Ammon's horn (tissue), 1 donor: ENCODE results near the gene CYP4F2.
"Not testable (repeated sequence)": the region's sequence is repeated elsewhere in the genome, so short reads cannot be mapped to it uniquely, and the experiment has no call there.

Source experiments
- DNase-seq: peaks from one replicate; pipeline ENCODE4 v3.0.0-alpha.2; 2016; ENCODE audit warnings: low spot score

The CYP4F2 gene

DNA sequence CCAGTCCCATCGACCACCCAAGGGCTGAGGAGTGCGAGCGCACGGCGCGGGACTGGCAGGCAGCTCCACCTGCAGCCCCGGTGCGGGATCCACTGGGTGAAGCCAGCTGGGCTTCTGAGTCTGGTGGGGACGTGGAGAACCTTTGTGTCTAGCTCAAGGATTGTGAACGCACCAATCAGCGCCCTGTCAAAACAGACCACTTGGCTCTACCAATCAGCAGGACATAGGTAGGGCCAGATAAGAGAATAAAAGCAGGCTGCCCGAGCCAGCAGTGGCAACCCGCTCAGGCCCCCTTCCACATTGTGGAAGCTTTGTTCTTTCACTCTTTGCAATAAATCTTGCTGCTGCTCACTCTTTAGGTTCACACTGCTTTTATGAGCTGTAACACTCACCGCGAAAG is 2.2 kb upstream of the CYP4F2 start:
- DNase-seq, result not testable (repeated sequence)

DNA sequence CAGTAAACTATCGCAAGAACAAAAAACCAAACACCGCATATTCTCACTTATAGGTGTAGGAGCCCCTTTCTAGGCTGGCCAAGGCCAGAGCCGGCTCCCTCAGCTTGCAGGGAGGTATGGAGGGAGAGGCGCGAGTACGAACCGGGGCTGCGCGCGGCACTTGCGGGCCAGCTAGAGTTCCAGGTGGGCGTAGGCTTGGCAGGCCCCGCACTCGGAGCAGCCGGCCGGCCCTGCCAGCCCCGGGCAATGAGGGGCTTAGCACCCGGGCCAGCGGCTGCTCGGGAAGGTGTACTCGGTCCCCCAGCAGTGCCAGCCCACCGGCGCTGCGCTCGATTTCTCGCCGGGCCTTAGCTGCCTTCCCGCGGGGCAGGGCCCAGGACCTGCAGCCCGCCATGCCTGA is 1.7 kb upstream of the CYP4F2 start:
- DNase-seq, result not testable (repeated sequence)

DNA sequence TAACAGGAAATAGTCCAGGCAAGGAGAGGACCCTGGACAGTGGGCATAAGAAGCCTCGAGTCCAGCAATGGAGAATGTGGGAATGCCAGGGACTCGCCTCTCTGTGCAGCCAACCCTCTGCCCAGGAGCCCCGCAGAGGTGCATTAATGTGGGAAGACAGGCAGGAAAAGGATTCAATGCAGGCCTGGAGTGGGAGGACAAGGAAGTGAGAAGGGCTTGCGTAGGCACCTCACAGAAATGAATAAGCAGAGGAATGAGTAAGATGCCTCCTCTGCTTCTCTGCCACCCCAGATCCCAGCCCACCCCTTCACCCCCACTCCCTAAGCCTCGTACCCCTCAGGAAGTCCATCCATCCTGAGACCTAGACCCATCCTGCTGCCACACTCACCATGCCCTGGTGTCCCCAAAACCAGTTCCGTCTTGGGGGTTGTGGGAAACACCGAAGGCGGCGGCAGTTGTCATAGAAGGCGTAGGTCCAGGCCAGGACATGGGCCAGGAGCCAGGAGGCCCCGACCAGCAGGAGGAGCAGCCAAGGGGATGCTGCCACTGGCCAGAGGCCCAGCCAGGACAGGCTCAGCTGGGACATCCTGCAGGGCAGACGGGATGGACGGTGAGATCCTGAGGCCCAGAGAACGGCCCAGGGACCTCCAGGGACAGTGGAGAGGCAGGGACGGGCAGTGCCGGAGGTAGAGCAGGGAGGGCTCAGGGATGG is 692 bp downstream of the CYP4F2 start:
- no peak for DNase-seq

DNA sequence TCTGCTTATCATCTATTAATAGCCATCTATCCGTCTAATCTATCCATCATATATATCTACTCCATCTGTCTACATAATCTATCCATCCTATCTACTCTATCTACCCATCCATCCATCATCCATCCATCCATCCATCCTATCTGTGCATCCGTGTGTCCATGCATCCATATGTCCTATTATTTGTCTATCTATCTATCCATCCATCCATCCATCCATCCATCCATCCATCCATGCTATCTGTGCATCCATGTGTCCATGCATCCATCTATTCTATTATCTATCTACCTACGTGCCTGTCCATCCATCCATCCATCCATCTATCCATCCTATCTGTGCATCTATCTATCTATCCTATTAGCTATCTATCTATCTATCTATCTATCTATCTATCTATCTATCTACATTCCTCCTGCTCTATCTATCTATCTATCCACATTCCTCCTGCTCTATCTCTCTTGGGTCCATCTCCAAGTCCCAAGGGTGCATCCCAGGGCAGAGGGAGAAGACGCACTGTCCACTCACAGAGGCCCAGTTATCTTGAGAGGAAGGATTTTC is 1.9 kb downstream of the CYP4F2 start:
- no peak for DNase-seq

DNA sequence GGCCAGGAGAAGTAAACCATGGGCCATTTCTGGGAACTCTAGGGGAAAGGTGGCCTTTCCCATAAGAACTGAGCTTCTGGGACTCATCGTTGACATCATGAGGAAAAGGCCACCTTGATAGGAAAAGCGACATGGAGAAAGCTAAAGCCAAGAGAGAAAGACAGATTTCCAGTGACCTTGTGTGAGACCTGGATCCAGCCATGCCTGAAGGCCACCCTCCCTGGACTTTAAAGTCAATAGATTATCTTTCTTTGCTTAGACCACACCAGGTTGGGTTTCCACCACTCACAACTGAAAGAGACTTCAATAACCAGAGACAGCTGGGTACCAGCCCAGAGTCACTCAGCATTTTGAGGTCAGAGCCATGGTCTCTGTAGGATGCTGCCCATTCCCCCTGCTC is 3.5 kb downstream of the CYP4F2 start:
- DNase-seq, result no peak

DNA sequence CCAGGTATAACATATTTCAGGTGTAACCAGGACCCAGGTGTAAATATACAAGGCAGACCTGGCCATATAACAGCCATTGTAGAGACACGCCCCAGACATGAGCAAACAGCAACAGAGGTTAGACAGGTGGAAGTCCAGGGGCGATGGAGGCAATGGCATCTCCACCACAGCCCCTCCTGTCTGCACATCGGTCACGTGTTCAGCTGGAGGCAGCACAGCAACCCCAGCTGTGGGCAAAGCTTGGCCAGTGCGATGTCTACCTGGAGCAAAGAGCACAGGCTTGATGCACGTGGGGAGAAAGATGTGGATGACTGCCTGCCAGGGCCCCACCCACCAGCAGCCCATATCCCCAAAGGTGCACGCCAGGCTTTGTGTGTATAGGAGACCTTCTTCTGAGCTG is 4.4 kb downstream of the CYP4F2 start:
- DNase-seq, result no peak

DNA sequence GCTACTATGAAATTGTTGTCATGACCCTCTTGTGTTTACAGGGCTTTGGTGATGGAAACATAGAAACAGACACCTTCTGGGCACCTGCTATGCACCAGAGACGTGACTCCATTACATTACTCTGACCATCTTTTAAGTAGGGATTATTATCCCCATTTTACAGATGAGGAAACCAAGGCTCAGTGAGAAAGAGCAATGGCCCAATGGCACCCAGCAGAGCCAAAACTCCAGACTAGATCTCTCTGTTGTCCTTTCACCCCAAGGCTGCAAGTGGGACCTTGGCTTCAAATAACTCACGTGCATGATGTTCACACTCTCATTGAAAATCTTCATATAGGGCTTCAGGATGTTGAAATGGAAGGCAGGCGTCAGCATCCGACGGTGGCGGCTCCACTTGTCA is 5.9 kb downstream of the CYP4F2 start:
- no peak for DNase-seq

DNA sequence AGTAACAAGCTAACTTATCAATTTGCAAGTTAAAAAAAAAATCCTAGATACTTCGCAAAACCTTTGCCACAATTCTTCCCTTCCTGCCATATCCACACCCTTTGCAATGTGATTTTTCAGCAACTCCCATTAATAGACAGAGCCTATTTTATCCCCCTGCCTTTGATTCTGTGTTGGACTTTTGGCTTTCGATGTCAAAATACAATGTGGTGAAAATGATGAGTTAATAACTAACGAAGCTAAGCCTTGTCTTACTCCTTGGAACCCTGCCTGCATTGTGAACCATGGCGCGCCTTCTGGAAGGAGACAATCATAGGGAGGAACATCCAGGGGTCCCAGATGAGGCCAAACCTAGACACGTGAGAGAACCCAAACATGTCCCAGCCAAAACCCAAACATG is 6.4 kb downstream of the CYP4F2 start:
- DNase-seq, result no peak

DNA sequence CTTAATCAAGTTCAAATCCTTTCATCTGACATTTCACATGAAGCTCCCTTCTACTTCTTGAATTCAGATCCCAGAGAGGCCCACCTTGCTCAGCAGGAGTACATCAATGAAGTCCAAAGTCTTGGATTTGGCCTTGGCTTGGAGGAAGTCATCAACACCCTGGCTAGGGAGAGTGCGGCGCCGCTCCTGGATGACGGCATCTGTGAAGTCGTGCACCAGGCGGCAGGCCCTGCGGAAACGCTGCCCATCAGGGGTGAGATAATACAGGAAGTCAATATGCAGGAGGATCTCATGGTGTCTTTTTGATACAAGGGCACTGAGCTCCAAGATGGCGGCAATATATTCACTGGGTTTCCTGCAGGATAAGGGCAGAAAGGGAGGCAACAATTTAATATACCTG is 8.5 kb downstream of the CYP4F2 start:
- not testable (repeated sequence) for DNase-seq

DNA sequence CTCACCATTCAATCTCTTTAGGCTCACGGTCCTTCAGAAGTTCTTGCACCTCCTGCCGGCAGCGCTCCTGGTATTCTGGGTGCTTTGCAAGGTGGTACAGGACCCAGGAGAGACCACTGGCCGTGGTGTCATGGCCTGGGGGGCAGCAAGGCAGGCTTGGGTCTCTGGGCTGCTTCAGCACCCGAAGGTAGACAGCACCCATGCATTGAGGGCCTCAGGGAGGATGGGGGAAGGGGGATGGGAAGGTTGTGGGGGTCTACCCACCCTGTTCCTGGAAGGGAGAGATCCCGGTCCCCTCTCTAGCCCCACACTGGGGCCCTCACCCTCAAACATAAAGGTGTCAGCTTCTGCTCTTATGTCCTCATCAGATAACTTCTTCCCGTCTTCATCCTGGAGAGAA is 12.0 kb downstream of the CYP4F2 start:
- DNase-seq, result no peak

DNA sequence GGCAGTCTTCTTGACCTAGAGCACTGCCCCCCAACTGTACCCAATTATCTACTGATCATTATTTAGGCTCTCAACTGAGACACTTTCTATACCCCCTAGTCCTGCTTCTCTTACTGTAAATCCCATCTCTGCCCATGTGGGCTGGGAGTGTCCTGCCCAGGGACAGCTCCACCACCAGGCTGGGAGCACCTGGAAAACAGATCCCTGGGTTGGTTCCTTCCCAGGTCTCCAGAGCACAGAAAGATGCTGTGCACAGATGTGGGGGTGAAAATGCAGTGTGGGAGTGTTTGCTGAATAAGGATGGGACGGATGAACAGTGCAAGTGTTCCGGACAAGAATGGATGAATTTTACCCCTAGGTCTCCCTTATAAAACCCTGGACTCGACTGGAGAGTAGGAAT is 12.7 kb downstream of the CYP4F2 start:
- DNase-seq, result no peak

DNA sequence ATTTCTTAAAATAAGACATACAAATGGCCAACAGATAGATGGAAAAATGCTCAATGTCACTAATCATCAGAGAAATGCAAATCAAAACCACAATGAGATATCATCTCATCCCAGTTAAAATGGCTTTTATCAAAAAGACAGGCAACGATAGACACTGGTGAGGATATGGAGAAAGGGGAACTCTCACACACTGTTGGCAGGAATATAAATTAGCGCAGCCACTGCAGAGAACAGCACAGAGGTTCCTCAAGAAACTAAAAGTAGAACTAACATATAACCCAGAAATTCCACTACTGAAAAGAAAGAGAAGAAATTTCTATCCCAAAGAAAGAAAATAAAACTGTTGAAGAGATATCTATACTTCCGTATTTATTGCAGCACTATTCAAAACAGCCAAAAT is 14.5 kb downstream of the CYP4F2 start:
- not testable (repeated sequence) for DNase-seq

DNA sequence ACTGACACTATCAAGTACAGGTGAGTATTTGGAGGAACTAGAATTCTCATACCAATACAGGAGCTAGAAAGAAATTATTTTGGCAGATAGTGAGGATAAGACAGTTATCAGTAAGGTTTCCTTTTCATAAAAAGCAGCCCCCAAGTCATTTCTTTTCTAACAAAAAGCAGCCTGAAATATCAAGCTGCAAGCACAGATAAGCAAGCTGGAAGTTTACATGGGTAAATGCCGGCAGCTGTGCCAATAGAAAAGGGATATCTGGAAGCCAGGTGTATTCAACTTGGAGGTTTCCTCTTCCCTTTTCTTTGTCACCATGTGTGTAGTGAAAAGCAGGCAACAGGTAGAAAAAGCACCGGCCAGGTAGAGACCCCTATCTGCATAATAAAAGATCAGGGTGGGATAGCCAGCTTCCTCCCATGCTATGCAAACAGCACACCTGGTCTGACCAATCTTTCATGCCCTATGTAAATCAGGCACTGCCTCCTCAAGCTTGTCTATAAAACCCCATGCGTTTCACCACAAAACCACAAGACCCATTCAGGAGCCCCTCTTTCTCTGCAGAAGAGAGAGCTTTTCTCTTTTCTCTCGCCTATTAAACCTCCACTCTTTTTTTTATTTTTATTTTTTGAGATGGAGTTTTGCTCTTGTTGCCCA is 22.9 kb downstream of the CYP4F2 start:
- no peak for DNase-seq

DNA sequence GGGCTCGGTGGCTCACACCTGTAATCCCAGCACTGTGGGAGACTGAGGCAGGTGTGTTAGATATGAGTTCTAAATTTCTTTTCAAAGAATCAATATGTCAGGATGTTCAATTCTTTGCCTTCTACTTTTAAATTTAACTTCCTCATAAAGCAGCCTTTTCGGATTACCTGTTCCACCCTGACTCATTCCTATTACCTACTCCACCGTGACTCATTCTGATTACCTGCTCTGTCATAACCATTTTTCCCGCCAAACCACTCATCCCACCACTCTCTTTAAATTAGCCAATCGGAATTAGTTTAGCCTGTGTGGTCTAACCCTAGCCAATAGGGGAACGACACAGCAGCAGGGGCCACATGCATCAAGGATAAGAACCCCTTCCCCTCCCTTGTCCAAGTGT is 24.1 kb downstream of the CYP4F2 start:
- DNase-seq, result not testable (repeated sequence)

DNA sequence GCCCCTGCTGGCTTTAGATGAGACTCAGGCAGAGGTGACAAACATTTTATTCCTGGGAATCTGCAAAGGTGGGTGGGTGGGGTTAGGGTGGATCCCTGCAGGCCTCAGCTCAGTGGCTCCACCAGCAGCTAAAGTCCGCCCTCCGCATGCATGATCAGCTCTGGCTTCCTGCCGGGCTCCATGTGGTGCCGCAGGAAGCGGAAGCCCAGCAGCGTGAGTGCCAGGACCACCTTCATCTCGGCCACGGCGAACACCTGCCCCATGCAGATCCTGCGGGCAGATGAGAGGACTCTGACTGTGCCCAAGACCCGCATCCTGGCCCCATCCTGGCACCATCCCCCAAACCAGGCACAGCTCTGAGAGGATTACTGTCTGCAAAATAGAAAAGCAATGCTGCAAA is 26.3 kb downstream of the CYP4F2 start:
- no peak for DNase-seq

DNA sequence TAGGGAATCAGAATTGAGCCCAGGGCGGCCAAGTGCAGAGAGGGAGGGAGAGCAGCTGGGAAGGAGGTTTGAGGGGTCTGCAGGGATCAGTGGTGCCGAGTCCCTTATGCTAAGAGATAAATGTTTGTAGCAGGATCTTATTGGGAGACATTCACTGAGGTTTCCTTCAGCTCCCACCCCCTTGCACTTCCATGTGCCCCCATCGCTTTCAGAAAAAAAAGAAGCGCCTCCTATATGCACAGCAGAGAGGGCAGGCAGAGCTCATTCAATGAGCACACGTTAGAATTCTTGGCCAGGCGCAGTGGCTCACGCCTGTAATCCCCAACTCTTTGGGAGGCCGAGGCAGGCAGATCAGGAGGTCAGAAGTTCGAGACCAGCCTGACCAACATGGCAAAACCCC is 28.0 kb downstream of the CYP4F2 start:
- DNase-seq, result no peak

DNA sequence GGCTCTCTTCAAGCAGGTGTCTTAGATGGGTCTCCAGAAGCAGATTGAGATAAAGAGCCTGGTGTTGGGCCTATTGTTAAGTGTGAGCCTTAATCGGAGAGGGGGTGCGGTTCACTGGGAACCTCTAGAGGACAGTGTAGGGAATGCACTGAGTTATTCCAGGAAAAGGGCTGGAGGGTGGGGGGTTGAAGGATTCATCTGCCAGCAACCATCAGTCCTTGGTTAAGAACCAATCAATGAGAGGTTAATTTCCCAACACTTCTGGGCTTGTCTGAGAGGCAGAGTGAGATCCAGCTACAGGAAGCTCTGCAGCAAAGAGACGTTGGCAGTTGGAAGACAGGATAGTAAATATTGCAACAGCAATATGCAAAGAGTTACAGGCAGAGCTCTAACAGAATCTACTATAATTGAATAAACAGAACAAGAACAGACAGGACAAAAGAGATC is 28.7 kb downstream of the CYP4F2 start:
- DNase-seq, result peak; percentile 69

DNA sequence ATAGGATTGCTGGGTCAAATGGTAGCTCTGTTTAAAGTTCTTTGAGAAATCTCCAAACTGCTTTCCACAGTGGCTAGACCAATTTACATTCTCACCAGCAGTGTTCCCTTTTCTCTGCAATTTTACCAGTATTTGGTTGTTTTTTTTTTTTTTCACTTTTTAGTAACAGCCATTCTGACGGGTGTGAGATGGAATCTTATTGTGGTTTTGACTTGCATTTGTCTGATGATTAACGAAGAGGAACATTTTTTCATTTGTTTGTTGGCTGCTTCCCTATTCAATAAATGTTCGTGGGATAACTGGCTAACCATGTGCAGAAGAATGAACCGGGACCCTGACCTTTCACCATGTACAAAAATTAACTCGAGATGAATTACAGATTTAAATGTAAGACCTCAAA is 31.2 kb downstream of the CYP4F2 start:
- DNase-seq, result no peak

DNA sequence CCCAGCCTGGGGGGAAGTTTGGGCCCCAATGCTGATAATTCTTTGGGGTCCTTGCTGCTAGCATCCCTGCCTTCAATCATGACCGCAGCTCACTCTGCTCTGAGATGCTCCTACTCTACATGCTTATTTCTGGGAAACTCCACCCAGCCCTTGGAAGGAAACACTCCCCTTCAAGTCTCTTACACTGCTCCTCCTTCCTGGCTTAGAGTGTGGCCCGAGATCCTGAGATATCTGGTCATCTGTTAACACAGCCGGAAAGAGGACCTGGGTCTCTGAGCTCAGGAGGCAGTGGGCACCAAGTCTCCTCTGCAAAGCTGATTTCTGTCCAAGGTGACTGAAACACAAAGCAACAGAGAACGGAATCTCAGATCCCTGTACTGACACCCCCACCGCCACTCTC is 33.0 kb downstream of the CYP4F2 start:
- DNase-seq, result no peak

DNA sequence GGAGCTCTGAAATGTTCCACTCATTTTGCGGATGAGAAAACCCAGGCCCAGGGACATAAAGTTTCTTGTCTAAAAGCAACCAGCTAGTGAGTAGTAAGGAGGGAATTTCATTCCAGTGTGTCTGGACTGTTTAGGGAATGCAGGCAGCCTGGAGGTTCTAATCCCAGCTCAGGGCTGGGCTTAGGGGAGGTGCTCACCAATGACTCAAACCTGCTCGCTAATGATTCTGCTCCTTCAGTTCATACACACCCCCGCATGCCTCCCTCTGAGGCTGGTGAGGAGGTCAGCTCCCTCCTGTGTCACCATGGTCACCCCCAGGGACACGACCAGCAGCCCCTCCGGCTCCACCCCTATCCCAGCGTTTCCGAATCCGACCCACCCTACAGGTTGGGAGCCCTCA is 34.6 kb downstream of the CYP4F2 start:
- no peak for DNase-seq

DNA sequence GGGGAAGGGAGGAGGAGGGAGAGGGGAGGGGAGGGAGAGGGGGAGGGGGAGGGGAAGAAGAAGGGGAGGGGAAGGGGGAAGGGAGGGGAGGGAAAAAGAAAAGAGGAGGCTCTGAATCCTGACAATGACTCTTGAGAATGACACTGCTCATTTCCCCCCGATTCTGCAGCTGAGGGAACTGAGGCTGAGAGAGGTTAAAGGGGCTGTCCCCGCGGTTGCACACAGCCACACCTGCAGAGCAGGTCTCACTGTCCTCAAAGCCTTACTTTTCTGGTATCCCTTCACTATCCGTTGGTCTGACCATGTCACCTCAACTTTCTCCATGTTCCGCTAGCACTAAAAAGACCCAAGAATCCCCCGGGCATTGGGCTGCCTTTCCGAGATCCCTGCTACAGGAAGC is 35.4 kb downstream of the CYP4F2 start:
- DNase-seq, result no peak

DNA sequence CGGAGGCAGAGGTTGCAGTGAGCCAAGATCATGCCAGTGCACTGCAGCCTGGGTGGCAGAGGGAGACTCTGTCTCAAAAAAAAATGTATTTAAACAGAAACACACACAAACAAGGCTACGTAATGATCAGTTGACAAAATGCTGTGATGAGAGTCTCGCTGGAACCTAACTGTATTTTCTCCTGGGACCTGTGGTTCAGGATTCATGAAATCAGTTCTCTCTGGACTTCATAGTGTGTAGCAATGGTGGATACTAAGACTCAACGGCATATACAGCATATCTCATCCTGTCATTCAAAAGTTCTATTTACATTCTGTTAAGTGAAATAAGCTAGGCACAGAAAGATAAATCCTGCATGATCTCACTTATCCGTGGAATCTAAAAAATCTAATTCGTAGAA is 37.4 kb downstream of the CYP4F2 start:
- DNase-seq, result no peak

DNA sequence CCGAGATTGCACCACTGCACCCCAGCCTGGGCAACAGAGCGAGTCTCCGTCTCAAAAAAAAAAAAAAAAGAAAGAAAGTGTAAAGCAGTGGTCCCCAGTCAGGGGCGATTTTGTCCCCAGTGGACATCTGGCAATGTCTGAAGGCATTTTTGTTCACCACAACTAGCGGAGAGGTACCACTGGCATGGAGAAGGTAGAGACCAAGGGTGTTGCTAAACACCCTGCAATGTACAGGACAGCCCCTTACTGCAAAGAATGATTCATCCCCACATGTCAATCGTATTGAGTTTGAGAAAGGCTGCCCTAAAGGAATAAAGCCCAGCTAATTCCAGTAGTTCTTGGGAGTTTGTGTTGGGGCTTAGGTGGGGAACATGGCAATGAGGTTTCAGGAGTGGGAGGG is 38.7 kb downstream of the CYP4F2 start:
- DNase-seq, result no peak

DNA sequence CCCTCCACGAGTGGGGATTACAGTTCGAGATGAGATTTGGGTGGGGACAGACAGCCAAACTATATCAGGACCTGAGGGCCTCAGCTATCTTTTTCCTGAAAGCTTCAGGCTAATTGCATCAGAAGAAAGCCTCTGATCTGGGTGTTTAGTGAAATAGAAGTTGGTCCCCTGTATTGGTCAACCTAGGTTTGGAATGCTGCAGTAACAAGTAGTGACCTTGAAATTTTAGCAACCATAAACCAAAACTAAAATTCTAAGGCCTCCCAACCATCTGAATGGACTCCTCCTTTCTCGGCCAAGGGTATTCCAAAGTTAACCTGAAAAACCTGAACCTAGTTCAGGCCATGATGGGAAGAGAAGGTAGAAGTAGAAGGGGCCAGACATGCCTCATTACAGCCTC is 47.5 kb downstream of the CYP4F2 start:
- no peak for DNase-seq
